ELF-1 (cell line): Measurements from ENCODE around the gene IGFL1.
A peak's percentile ranks its signal among the peaks of the same experiment; 100 is the strongest.
"Not testable (repeated sequence)": the region's sequence is repeated elsewhere in the genome, so short reads cannot be mapped to it uniquely, and the experiment has no call there.

Experiments
- DNase-seq: peaks from one replicate; pipeline ENCODE4 v3.0.0-alpha.2; 2016; ENCODE audit warnings: low read depth, low spot score

IGFL1 gene

GRCh38 chr19:46221981-46222610 lies 7.4 kb upstream of the IGFL1 start:
- peak; percentile 30 for DNase-seq

GRCh38 chr19:46223787-46224186 lies 5.8 kb upstream of the IGFL1 start:
- not testable (repeated sequence) for DNase-seq

- DNase-seq: no peak
Observed at GRCh38 chr19:46224773-46225172, 4.8 kb upstream of the IGFL1 start.

- DNase-seq: peak; percentile 19
Observed at GRCh38 chr19:46225558-46226004, 4.0 kb upstream of the IGFL1 start.

GRCh38 chr19:46226438-46226973 lies 3.0 kb upstream of the IGFL1 start:
- peak; percentile 59 for DNase-seq

GRCh38 chr19:46232029-46232428 lies 2.5 kb downstream of the IGFL1 start:
- DNase-seq: no peak

GRCh38 chr19:46232468-46232867 lies 2.9 kb downstream of the IGFL1 start:
- no peak for DNase-seq

GRCh38 chr19:46232938-46233621 lies 3.5 kb downstream of the IGFL1 start:
- no peak for DNase-seq

- DNase-seq: not testable (repeated sequence)
Observed at GRCh38 chr19:46233871-46234270, 4.3 kb downstream of the IGFL1 start.

- not testable (repeated sequence) for DNase-seq
Observed at GRCh38 chr19:46238141-46238540, 8.6 kb downstream of the IGFL1 start.

GRCh38 chr19:46239193-46240024 lies 9.9 kb downstream of the IGFL1 start:
- no peak for DNase-seq

- no peak for DNase-seq
Observed at GRCh38 chr19:46240693-46241092, 11.2 kb downstream of the IGFL1 start.

- DNase-seq: no peak
Observed at GRCh38 chr19:46241626-46242025, 12.1 kb downstream of the IGFL1 start.

GRCh38 chr19:46243081-46243654 lies 13.6 kb downstream of the IGFL1 start:
- not testable (repeated sequence) for DNase-seq

- no peak for DNase-seq
Observed at GRCh38 chr19:46250076-46250735, 20.7 kb downstream of the IGFL1 start.

GRCh38 chr19:46251416-46251815 lies 21.9 kb downstream of the IGFL1 start:
- no peak for DNase-seq

- no peak for DNase-seq
Observed at GRCh38 chr19:46254776-46255175, 25.2 kb downstream of the IGFL1 start.

GRCh38 chr19:46256855-46257254 lies 27.3 kb downstream of the IGFL1 start:
- DNase-seq: no peak

GRCh38 chr19:46261501-46261900 lies 32.0 kb downstream of the IGFL1 start:
- DNase-seq: not testable (repeated sequence)

- DNase-seq: not testable (repeated sequence)
Observed at GRCh38 chr19:46262684-46263296, 33.2 kb downstream of the IGFL1 start.

GRCh38 chr19:46264801-46265200 lies 35.3 kb downstream of the IGFL1 start:
- not testable (repeated sequence) for DNase-seq
